GM19395 (cell line): Measurements from ENCODE around the gene DNAH7.

Experiments
- ATAC-seq: cut with Tn5 transposase; IDR thresholded peaks from one replicate; pipeline ENCODE4 v1.9.1; 2021; ENCODE audit warnings: mild to moderate bottlenecking, moderate library complexity; ENCODE audit not compliant: unreplicated experiment

The DNAH7 gene

DNA sequence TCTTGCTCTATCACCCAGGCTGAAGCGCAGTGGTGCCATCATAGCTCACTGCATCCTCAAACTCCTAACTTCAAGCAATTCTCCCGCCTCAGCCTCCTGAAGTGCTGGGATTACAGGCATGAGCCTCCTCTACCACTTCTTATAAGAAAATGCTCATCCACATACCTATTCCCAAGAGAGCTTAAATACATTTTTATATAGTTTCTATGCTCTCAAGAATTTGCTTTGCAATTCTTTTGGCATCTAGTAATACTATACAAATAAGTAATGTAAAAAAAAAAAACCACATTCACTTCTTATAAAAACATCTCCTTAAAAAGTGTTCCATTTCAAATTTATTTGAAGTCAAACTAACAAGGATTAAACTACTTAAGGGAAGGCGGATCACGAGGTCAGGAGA, 197.3 kb downstream of the DNAH7 start:
- no peak for ATAC-seq

DNA sequence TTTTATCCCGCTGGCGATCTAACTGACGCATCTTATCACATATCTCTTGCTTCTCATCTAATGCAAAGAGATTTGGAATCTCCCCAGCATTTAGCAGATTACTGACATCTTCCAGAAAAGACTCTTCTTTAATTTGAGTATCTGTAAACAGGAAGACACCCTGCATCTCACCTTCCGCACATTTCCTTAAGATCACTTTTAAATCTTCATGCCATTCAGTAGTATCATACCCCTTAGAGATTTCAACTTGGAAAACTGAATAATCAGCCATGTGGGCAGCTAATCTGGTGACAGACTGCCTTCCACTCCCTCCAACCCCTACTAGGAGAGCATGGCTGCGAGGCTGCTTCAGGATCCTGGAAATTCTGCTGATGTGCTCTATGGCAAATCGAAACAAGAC, 204.3 kb downstream of the DNAH7 start:
- ATAC-seq, result no peak

DNA sequence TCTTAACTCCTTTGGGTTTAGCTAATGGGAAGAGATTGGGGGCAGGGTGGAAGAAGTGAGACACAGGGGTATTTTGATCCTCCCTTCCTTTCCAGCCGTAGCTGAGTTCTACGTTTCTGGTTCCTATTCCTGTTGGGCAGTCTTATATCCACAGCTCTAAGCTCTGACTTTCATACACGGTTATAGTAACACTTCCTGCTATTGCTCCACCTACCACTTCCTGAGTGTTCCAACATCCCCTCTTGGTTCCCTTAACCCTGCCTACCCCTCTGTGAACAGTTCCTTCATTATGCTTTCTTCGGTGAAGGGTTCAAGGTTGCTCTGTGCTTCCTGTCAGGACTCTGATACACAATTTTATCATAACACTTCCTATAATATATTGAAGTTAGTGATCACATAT, 205.1 kb downstream of the DNAH7 start:
- no peak for ATAC-seq

DNA sequence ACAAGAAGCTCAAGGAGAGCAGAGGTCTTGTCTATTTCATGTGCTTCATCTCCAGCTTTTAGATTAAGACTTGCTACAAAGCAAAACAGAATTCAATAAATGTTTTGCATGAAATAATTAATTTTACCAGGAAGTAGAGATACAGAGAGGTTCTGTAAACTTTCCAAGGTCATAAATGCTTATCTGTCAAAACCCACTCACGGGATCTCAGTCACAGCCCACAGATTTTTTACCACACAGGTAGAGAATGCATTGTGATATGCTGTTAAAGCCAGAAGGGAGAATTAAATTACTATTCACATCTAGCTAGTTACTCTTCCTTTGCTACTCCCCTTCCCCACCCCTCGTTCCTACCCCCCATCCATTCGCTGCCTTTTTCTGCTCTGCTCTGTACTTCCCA, 205.5 kb downstream of the DNAH7 start:
- no peak for ATAC-seq

DNA sequence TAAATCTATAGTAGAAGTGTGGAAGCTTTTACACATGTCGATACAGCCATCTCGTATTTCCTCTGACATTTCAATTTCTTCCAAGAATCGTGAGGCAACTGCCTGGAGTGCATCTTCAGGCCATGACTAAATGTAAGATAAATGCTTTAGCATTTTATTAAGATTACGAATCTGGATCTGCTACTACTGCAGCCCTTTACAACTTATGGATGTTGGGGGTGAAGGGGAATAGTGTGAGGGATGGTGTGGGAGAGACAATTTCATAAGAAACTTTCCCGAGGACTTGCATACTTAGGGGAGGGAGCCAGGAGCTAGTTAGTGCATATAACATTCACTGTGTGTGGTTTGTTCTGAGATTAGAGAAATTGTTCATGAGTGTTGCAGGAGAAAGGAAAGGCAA, 206.8 kb downstream of the DNAH7 start:
- ATAC-seq, result no peak

DNA sequence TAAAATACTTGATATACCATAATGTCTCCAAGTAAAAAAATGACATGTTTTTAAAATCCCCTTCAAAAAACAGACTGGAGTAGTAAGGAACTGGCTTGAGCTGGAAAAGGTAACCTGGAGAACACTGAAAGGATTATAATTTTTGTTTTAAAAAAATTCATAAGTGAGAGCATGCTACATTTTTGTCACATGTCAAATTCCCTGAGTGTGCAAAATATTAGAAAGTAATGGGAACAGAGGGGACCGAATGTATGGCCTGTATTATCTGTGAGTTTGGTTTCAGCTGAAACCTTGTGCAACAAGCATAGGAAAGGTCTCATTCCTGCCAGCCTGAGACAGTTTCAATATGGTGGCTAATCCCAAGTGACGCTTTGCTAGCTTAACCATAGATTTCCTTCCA, 209.1 kb downstream of the DNAH7 start:
- ATAC-seq, result no peak

DNA sequence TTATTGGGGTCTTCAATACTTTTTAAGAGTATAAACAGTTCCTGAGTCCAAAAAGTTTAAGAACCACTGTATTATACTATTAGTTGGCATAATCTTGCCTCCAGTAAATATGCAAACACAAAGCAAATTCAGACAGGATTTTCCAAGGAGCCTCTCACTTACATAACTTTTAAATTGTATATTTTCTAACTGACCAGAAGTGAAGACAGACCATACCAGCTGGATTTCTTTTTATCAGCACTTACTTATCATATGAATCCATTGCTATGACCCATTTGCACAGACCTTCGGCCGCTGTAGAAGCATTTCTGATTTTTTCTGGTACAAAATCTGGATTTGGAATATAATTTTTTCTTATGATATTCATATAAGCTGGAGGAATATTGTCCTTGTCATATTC, 211.5 kb downstream of the DNAH7 start:
- ATAC-seq, result no peak

DNA sequence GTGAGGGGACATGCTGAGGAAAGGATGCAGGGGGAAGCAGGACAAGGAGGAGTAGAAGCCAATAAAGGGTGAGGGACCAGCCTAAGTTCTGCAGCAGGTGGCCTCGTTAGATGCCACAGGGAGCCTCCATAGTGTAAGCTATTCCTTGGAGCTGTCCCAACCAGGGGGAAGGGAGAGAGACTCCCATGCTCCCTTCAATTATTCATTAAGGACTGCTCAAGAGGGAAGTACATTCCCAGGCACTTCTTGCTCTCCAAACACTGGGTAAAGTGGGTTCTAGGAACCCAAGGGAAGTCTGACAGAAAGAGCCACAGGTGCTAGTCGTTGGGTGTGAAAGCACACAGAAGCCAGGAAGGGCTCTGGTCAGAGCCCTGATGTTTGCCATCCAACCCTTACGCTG, 217.9 kb downstream of the DNAH7 start:
- ATAC-seq, result no peak

DNA sequence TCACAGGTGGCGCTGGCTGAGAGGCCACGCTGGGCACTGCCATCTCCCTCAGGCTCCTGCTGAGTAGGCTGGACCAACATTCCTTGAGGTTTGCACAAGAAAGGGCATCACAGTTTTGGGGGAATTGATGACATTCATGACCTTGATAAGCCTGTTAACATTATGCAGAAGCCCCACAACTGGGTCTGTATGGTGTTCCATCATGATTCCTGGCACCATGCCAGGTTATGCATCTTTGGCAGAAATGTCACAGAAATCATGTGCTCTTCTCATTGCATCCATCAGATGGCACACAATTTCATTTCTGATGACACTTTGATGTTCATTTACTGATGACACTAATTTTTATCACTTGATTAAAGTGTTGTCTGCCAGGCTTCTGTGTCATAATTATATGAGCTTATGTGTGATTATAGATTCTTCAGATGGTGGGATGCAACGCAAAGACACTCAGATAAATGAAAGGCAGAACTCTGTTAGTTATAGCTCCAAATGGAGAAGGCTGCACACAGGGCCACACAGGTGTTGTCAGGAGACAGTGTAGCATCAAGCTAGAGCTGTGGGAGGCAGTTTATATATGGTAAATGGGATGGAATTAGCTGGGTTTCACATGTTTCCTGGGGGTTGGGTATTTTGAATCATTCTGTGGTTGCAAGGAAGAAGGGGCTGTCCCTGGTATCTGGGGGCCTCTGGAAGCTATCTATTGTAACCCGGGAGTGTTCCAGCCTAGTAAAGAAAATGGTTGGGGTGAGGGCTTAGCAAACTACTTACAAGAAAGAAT, 220.3 kb downstream of the DNAH7 start:
- ATAC-seq, result no peak

DNA sequence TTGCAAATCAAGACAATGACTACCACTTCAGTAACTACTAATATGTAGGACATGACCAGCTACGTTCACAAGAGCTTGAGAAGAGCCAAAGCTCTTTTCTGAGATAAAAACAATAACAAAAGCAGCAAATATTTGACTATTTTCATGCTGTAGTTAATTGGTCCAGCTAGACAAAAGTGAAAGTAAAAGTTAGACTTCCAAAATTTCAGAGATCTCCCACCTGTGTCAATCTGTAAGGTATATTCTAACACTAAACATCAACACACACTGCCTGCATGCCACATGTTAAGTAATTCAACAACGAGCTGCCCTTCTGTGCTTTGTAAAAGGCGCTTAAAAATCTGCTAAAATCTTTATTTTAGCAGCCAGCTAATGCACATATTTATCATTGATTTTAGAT, 225.7 kb downstream of the DNAH7 start:
- ATAC-seq, result no peak

DNA sequence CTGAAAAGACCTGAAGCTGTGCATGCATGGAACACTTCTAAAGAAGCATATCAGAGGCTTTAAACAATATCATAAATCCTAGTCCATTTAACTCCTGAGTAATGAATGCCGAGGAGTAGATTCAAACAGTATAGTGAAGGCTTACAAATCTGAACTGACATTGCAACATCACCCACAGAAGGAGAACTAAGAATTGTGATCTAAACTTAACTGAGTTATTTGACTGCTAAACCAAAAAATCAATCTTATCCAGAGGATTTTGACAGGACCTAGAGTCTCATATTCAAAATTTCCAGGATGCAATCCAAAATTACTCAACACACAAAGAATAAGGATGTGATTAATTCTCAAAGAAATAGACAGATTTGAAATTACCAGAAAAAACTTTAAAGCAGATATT, 230.6 kb downstream of the DNAH7 start:
- ATAC-seq, result no peak

DNA sequence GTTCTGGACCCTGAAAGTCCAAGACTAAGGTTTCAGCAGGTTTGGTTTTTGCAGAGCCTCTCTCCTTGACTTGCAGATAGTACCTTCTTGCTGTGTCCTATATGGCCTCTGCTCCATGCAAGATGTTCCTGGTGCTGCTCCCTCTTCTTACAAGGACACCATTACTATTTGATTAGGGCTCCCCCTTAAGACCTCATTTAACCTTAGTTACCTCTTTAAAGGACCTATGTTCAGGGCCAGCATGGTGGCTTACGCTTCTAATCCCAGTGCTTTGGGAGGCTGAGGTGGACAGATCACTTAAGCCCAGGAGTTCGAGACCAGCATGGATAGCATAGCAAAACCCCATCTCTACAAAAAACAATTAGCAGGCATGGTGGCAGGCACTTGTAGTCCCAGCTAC, 232.6 kb downstream of the DNAH7 start:
- no peak for ATAC-seq

DNA sequence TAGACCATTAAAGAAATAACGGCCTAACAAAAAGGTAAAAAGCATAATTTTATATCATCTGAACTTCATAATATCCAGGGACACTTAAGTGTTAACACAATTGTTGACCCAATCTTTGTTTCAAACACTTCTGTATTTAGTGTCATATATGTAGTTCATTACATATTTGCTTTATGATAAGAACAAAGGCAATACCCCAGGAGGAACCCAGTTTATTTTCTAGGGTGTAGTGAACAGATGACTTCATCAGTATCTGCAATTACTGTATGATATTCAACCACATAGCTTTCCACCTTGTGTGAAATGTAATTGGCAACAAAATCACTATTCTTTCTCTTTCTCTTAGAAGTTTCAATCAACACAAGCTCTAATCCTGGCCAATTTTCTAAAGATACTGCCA, 233.8 kb downstream of the DNAH7 start:
- ATAC-seq, result no peak

DNA sequence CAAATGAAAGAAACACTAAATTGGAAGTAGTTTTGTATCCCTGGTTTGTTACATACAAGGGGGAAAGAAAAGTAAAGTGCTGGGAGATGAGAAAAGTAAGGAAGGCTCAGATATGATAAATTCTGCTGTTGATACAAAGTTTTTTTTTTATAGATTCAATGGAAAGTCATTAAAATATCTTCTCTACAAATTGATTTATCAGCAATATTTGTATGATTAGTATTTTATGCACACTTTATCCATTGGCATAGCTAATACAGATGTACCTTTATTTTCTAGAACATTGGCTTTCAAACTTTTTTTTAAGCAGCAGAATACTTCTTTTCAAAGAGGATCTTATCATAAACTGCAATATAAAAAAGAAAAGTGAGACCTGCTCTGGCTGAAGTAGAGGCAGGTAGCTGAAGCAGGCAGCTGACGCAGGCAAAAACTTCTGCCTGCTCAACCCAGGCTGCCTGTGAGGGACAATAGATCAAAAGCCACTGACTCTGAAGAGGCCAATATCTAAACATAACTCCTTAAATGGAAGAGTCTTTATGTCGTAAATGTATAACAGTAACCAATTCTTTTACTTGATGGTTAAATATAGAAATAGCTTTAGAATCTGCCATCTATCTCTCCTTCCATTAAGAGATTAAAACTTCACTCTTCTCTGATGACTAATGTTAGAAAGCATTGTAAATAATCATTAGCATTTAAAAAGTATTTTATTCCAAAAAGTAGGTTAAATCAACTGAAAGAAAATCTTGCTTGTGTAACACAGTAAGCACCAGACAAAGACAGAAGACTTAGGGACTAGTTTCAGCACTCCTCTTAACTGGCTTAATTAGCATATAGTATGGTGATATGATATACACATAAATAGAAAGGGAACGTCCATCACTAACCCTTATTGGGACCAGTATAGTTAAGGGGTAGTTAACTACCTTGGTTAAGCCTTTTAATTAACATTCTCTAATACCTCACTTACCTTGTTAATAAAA, 237.4 kb downstream of the DNAH7 start:
- ATAC-seq, result no peak

DNA sequence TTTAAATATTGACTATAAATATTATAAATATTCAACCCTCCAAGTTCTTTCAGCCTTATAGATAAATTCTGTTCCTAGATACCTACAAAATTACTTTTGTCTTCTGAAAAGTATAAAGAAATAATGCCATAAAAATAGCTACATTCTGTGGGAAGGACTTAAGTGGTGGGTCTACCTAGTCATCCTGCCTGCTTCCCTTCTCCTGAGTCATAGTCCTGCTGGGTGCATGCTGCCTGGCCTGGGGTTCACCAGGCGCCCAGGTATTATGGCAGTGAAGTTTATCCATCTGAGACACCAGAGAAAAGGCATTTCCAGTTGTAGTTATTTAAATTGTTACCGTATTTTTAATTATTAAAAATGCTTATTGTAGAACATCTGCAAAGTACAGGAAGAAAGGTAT, 244.2 kb downstream of the DNAH7 start:
- no peak for ATAC-seq

DNA sequence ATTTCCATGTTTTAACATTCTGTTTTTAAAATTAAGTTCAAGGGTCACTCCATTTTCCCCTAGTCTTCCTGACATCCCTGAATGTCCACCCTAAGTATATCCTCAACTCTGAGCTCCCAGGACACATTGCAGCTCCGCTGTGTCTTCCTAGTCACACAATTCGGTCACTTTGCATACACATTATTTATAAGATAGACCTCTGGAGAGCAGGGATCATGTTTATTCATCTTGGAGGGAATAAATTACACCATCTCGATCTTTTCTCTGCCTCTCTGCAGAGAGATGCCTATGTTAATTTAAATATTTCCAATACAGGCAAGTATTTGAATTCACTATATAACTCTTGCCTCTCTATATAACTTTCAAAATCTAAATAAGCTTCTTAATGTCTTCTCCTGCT, 245.4 kb downstream of the DNAH7 start:
- ATAC-seq, result no peak

DNA sequence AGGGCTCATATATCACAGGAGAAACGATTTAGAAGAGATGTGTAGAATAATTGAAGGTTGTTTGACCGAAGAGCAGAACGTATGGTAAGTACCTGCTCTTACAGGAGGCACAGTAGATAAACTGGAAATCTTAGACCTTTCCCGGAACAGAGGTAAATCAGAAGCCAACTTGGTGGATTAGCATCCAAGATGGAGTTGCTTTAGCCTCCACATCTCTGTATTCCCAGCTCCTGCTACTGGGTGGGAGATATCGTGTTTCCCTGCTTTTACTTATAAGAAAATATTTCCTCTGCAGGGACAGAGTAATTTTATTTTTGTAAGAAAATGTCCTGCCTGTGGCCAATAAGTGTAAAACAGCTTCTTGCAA, 247.1 kb downstream of the DNAH7 start:
- no peak for ATAC-seq

DNA sequence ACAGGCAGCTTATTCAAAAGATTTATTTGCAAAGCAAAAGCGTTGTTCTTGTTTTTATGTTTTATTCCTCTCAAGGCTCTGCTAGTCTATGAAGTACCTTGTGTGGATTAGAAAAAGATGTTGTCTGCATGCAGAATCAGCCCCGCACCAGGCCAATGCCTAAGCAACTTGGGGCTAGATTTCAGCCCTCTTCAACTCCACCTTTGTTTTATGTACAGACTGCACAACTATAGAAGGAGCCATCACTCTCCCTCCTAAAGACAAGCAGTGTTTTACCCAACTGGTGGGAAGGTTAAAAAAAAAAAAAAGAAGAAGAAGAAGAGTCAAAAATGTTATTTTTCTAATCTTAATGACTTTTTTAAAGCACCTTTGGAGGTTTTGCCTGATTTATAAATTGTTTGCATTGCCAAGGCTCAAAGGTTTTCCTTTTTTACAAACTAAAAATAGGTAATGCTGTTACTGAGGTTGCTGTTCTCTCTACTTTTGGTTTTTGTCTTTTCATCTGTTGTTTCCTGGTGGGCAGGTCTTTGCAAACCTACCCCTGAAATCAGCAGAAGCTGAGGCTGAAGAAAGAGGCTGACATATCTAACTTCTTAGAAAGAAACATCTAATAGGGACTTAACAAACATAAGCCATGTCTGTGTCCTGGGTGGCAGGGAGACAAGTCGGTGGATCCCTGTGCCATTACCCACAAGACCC, 247.6 kb downstream of the DNAH7 start:
- no peak for ATAC-seq

DNA sequence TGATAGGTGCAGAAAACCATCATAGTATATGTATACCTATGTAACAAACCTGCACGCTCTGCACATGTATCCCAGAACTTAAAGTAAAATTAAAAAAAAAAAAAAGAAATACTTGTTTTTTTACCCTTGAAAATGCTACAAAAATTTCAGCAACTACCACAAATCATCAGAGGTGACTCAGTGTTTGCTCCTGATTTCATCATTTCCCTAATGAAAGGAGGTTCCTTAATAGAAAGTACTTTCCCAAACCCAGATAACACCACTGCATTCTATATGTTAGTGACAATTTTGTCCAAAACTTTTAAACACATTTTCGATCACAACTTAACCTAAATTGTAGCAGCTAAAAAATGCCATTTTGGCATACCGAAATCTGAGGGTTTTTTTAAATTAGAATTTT, 248.3 kb downstream of the DNAH7 start:
- no peak for ATAC-seq

DNA sequence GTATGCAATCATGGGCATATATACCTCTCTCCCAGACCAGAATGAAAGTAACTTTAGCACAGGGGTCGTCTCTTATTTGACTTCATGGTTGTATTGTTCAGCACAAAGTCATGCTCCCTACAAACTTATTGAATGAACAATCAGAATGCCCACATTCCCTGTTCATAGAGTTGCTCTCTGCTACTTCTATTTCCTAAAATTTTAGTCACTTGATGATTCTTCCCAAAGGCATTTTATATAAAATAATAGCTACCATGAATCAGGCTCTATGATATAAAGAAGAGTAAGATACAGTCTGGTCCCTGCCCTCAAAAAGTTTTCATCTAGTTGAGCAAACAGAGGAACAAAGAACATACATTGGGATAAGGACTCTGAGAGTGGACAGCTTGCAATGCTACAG, 249.4 kb downstream of the DNAH7 start:
- ATAC-seq, result no peak

DNA sequence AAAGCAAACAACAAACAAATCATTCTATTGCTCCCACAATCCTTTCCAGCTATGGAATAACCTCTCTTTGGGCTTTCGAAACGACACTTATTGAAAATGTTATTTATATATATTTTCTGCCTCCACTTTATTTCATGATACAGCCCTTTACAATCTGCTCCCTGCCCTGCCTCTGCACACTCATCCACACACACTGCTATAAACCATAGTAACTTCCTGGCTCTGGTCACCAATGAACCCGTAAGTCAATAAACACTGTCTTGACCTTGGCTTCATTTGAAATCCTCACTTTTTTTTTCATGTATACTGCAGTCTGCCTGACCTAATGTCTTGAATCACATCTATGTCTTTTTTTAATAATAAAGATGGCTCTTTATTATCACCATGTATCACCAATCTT, 250.1 kb downstream of the DNAH7 start:
- no peak for ATAC-seq

DNA sequence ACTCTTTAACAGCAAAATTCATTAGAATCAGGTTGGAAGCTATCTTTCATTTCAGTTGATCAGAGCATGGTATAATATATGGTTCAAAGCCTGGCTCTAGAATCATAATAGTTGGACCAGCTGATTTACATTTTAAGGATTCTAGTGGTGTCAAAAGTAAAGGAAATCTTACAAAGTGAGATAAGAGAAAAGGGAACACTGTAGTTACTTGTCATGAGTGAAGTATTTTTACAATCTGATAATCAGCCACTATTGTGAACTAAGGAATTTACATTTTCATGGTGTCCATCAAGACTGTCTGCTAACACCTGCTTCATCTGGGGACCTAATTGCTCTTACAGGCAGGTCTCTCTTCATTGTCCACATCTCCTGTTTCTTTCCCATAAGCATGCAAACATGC, 250.5 kb downstream of the DNAH7 start:
- ATAC-seq, result no peak
